Hepatocyte (in vitro differentiated cells): ENCODE results near the gene PPP3CA.

Experiments used
- CTCF ChIP-seq: fragments of 200-600 bp; sonication (generic); IDR thresholded peaks from 2 replicates; pipeline ENCODE4 v1.5.1; 2016; ENCODE audit warnings: antibody characterized with exemption, mild to moderate bottlenecking; ENCODE audit not compliant: poor library complexity
- EZH2 ChIP-seq: fragments of 200-600 bp; sonication (generic); IDR thresholded peaks from 2 replicates; pipeline ENCODE4 v1.6.1; 2016; ENCODE audit warnings: antibody characterized with exemption, mild to moderate bottlenecking, borderline replicate concordance
- EZH2phosphoT487 ChIP-seq: fragments of 200-600 bp; sonication (generic); IDR thresholded peaks from one replicate; pipeline ENCODE4 v1.6.1; 2018; ENCODE audit warnings: antibody characterized with exemption, mild to moderate bottlenecking, low read depth, moderate library complexity; ENCODE audit not compliant: unreplicated experiment, severe bottlenecking

- TF ChIP-seq CTCF (no peak), EZH2phosphoT487 (no peak), EZH2 (no peak)
Measured at GRCh38 chr4:101019941-101020401, 327.4 kb downstream of the PPP3CA start.
